Left lung (tissue), 10 donors: ENCODE data around the gene TRAPPC6A. TPM values are rescaled to one million over a fixed set of nuclear protein-coding genes. Genes with fewer than 3 reads are reported as not detected.

Experiments
- ATAC-seq: fragments of 200-7000 bp; cut with Tn5 transposase; one replicate; pipeline ENCODE4 v1.9.1; 2020; ENCODE audit warnings: moderate library complexity
- DNase-seq, 4 donors: peaks; one replicate each; pipeline ENCODE4 v3.0.0-alpha.2; 2013 to 2020
- H3K27ac ChIP-seq, 2 donors: fragments of 200-600 bp; sonication (generic) in 1 of 2; one replicate each; pipeline versions ENCODE4 v1.5.0 to v1.8.0; 2020 to 2021
- H3K27me3 ChIP-seq, 2 donors: fragments of 200-600 bp; sonication (generic) in 1 of 2; one replicate each; pipeline versions ENCODE4 v1.5.0 to v1.8.0; 2020 to 2021
- H3K36me3 ChIP-seq, 2 donors: fragments of 200-600 bp; sonication (generic) in 1 of 2; one replicate each; pipeline versions ENCODE4 v1.5.0 to v1.8.0; 2020 to 2021
- H3K4me1 ChIP-seq, 2 donors: fragments of 200-600 bp; one replicate each; pipeline ENCODE4 v1.8.0; 2021
- H3K4me3 ChIP-seq, 2 donors: fragments of 200-600 bp; sonication (generic) in 1 of 2; one replicate each; pipeline versions ENCODE4 v1.5.0 to v1.8.0; 2020 to 2021; ENCODE audit warnings: mild to moderate bottlenecking in 1 of 2
- H3K9me3 ChIP-seq, 2 donors: fragments of 200-600 bp; sonication (generic) in 1 of 2; one replicate each; pipeline versions ENCODE4 v1.5.0 to v1.8.0; 2020 to 2021
- CTCF ChIP-seq, 2 donors: fragments of 200-600 bp; sonication (generic) in 1 of 2; IDR thresholded peaks; one replicate each; pipeline versions ENCODE4 v1.5.0 to v1.8.0; 2021; ENCODE audit warnings: antibody characterized with exemption in 2 of 2
- intact Hi-C, 2 donors: fragments of 100-400 bp; cut with DNase I; formaldehyde crosslinking; loops; one replicate each; pipeline versions ENCODE4 v1.11.2 to v1.14.2; 2022
- polyA plus RNA-seq, 6 donors: library from polyadenylated mRNA; unstranded; fragments of 120-200 nt; gene quantifications; one replicate each; pipeline ENCODE4 v1.2.1, GENCODE V29; 2013; ENCODE audit not compliant: insufficient read length in 6 of 6
- total RNA-seq, 2 donors: library from RNA; stranded (reverse); fragmentation: NEBNext Ultra II Directional; extraction: Animal tissue kit (Norgen Biotek cat#: 25700); gene quantifications; one replicate each; pipeline ENCODE4 v1.2.1, GENCODE V29; 2021
- donor health status: DM: no; HTN: yes; CAD: no.
- donor health status: DM: no; HTN: no; CAD: no.

Gene TRAPPC6A
- total and polyA plus RNA-seq, 8 donors: 13.0 to 28.9 (median 23.2) TPM

GRCh38 chr19:45179892-45180370 is 1.9 kb upstream of the TRAPPC6A start:
- no peak for ATAC-seq
- Histone ChIP-seq H3K9me3 (no peaks in the 10 kb centered on the region), H3K27me3 (no peaks in the 10 kb centered on the region), H3K4me3 (peak overlapping the region; percentile 88 to 96), H3K4me1 (peaks cover 13 to 73% of the 10 kb centered on the region in 2 donors), H3K36me3 (peaks cover 0 to 6% of the 10 kb centered on the region in 2 donors), H3K27ac (peak overlapping the region in 1 of 2 donors; percentile 97)
- intact Hi-C loops: no loop called here
- no peak for DNase-seq
- TF ChIP-seq CTCF (IDR thresholded peaks at IDR 0.05): no peak

GRCh38 chr19:45179072-45179891 is 1.2 kb upstream of the TRAPPC6A start:
- Histone ChIP-seq H3K27ac (peak overlapping the region; percentile 84 to 97), H3K4me3 (peak overlapping the region; percentile 88 to 96), H3K36me3 (peaks cover 0 to 6% of the 10 kb centered on the region in 2 donors), H3K9me3 (no peaks in the 10 kb centered on the region), H3K27me3 (no peaks in the 10 kb centered on the region), H3K4me1 (peaks cover 13 to 69% of the 10 kb centered on the region in 2 donors)
- ATAC-seq: peak; percentile 2
- no peak for TF ChIP-seq CTCF (IDR thresholded peaks at IDR 0.05)
- intact Hi-C loops: no loop called here
- peak in 3 of 4 donors; percentile 18 to 89 (median 44) for DNase-seq

GRCh38 chr19:45178262-45179071 is 430 bp upstream of the TRAPPC6A start, which contains the start of gene BLOC1S3:
BLOC1S3 (plus strand) TSS chr19:45178784; CDS start chr19:45179297, 513 bp downstream.
- intact Hi-C loops: no loop called here
- Histone ChIP-seq H3K27me3 (no peaks in the 10 kb centered on the region), H3K36me3 (peaks cover 0 to 6% of the 10 kb centered on the region in 2 donors), H3K9me3 (no peaks in the 10 kb centered on the region), H3K4me1 (peaks cover 13 to 63% of the 10 kb centered on the region in 2 donors), H3K27ac (peak within 1 kb of the TSS; percentile 84 to 97), H3K4me3 (peak within 1 kb of the TSS; percentile 88 to 96)
- ATAC-seq: peak; percentile 95
- peak; percentile 99 to 100 (median 100) for DNase-seq
- peak; percentile 14 to 54 for TF ChIP-seq CTCF (IDR thresholded peaks at IDR 0.05)

- no peaks in the 10 kb centered on the region for H3K36me3 ChIP-seq
- H3K27me3 ChIP-seq: no peaks in the 10 kb centered on the region
- TF ChIP-seq CTCF (IDR thresholded peaks at IDR 0.05): no peak
- H3K4me1 ChIP-seq: peaks cover 11 to 54% of the 10 kb centered on the region in 2 donors
- no peaks in the 10 kb centered on the region for H3K9me3 ChIP-seq
- ATAC-seq: no peak
- no peak overlapping the region for H3K27ac ChIP-seq
- intact Hi-C loops: no loop called here
- H3K4me3 ChIP-seq: no peak overlapping the region
- DNase-seq: no peak
Observed at GRCh38 chr19:45175515-45176345, 2.3 kb downstream of the TRAPPC6A start.
